Heart left ventricle (tissue), 13 donors: Measurements from ENCODE around the gene C8A.

Source experiments
- CTCF ChIP-seq, 12 donors: fragments of 200-600 bp; sonication (generic) in 4 of 12; IDR thresholded peaks; one replicate each; pipeline versions ENCODE4 v1.5.0 to v1.8.0; 2018 to 2022; ENCODE audit warnings: antibody characterized with exemption in 12 of 12, mild to moderate bottlenecking in 5 of 12
- POLR2A ChIP-seq, 2 donors: fragments of 450-650 bp; IDR thresholded peaks; one replicate each; pipeline ENCODE4 v1.6.1; 2017; ENCODE audit warnings: antibody characterized with exemption in 2 of 2, mild to moderate bottlenecking in 2 of 2, moderate library complexity in 2 of 2
- donor health status: ischemic (EF 13 %, LVEDD 7.1; RV severe dilation, severe dysfunction).
- donor health status: DM: no; HTN: yes; CAD: no.
- donor health status: DM: no; HTN: no; CAD: no.
- donor health status: ischemic (EF 25% LVEDD 6.9; RV normal size, moderate dysfunction).
- donor health status: ischemic (EF 25% LVEDD 5.7; RV mildly dilated, moderate dysfunction).
- donor health status: ischemic (EF 35%, LVEDD 5.7; RV mildly dilated, moderate dysfunction).
- donor health status: nonischemic (EF 11% LVEDD 7.7; RV severe dilation, severe dysfunction).
- donor health status: DM: yes; HTN: yes; CAD: no.
- donor health status: PGD.
- donor health status: ischemic (EF 29% LVEDD 5.4; RV normal size, mild dysfunction).
- donor health status: nonischemic (EF 23%, LVEDD 6.1; RV moderate dilation, normal function).

- TF ChIP-seq CTCF (IDR thresholded peaks at IDR 0.05) (no peak), POLR2A (IDR thresholded peaks at IDR 0.05) (no peak)
Observed at GRCh38 chr1:56872597-56872996, 18.0 kb downstream of the C8A start.
